ENCODE measurements around the gene FMN1.

The FMN1 gene

DNA sequence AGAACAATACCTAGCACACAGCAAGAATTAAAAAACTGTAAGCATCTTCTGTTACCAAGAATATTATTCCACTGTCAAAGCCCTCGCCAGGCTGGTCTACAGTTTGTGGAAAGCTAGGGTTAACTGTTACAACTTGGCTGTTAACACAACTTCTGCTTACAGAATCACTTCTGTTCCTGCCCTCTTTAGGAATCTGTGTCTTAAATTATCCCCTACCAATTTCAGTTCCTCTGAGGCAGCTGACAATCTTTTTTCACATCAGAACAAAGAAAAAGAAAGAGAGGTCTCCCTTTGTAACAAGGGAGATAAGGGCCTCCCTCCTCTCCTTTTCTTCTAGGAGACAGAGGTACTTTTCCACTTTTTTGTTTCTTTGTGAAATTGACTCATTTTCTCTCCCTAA lies 188.9 kb downstream of the FMN1 start:
- no peak for DNase-seq

DNA sequence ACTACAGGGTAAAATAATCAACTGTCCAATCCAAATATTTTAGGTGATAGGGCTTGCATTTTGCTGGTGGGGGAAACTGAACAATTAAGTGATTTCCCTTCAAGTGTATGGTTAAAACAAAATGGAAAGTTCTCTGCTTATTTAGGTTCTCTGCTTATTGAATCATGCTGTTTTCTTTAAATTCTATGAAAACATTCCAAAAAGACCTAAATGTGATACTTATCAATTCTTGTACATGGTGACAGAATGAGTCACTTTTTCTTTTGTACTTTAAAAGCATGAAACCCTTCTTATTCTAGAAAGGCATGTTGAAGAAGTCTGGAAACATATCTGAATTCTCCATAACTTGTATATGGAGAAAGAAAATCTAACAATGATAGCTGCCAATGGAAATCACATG lies 192.6 kb downstream of the FMN1 start:
- no peak for DNase-seq

DNA sequence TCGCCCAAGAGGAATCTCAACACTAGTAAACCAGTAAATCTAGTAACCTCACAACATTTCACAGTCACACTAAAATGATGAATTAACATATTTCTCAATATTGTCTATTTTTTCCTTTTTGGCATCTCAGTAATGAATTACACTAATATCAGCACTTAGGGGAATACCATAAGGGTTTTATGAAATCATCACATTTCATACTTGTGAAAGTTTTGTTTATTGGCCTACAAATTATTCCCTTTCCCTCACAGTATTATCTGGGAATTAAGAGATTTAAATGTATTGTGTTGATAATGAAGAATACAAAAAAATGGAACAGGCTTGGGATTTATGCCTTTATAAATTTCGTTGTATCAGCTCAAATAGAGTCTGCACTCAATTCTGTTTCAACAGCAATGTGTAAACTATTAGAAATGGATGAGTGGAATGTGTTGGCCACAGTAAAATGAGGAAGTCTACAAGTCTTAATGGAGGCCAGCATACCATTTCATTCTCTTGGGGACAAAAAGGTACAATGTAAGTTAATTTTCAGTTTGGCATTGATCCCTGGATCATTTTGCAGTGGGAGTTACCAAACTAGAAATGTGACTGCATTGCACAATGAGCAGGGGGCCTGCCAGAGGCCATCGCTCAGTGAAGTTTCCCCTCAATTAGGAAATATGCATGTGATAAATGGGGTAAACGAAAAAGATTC lies 195.4 kb downstream of the FMN1 start:
- no peak for DNase-seq

DNA sequence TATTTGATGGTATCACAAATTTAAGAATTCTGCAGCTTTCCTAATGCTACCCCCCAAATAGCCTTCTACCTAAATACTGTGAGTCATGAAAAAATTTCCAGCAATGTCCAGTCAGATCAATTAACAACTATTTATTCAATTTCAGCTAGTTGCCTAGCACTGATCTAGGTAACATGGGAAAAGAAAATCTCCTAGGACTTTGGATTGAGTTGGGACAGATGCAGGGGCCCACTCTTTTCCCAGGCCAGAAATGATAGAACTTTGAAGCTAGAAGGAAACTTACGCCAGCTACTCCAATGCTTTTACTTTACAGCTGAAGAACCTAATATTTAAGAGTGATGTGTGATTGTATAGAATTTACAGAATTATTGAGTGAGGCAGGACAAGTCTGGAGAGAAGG lies 196.3 kb downstream of the FMN1 start:
- no peak for DNase-seq

DNA sequence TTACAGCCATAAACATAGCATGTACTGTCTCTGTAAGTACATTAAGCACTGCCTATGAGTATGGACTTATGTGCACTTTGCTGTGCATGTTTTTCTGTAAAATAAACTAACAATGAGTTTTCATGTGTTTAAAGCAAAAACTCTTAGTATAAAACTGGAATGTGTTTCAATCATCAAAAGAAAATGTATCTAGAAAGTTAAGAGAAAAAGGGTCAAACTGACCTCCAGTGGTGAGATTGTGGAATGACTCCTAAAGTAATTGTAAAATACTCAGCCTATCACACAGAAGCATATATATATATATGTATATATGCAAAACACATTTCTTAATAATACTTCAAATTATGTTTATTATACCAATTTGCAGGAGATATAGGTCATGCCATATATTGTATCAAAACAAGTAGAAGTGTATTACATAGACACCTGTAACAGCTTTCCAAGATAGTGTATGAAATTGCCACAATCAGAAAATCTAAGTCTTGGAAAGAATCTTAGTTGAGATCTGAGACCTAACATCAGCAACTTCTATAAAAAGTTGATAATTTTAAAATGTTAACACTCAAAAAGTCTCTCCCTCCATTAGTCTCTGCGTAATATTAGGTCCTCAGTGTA lies 199.6 kb downstream of the FMN1 start:
- DNase-seq: no peak

DNA sequence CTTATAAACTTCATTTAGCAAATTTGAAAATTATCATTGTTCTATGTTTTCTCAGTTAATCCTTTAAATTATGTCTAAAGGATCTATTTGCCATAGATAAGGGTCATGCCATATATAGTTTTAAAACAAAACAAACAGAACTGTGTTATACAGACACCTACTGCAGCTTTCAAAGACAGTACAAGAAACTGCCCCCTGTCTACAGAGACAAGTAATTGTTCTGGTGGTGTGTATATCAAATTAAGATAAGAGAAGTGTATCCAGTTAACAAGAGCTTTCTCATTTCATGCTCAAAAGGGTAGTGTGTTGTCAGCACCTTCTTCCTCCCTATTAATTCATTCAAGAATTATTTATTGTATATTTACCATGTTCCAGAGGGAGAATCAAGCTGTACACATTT lies 201.2 kb downstream of the FMN1 start:
- no peak for DNase-seq

DNA sequence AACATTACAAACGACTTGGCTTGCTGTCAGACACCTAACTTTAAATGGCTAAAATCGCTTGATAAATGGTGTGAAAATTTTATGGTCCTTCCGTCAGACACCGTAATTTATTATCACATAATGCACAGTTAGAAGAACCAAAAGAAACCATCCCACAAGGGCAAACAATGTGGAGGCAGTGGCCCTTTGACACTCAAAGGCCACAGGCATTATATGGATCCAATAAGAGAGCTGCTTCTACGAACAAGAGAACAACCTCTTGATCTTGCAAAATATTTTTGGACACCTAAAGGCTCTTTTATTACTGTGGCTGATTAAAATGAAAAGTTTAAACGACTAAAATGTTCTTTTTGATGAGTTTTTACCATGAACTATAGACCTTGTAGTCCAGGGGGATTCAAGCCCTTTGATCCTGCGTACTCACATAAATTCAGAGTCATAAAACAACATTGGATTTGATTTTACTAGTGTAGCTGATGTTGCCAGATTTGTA lies 202.8 kb downstream of the FMN1 start:
- DNase-seq: no peak

DNA sequence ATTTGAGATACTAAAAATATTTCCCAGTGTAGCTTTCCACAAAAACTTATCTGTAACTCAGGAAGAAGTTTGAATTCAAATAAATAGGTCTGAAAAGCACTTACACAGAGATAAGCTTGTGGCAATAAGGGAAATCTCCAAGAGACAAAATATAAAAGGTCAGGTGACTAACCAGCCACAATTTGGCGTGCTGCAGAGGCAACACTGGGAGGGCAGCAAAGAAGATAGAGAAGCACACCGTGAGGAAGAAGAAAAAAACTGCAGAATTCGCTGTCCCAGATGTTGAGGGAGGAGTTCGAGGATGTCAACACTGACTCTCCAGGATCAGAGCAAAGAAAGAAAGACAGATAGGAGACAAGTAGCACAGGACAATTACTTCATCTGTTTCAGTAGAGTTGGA lies 204.4 kb downstream of the FMN1 start:
- no peak for DNase-seq

DNA sequence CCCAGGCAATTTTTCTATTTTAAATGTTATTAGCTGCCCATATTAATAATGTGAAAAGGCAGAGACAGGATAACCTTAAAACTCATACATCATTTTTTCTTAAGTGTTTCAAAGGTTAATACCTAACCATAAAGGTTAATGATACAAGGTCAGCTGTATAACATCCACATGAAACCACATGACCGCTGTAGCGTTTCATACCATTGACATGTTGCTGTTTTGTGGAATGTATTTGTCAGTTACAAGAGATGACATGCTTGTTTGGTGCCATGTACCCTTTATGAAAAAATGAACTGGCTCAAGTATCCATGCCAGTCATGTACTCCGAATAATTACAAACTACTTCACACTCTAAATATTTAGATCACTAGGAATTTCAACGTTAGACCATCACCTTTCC lies 207.4 kb downstream of the FMN1 start:
- no peak for DNase-seq

DNA sequence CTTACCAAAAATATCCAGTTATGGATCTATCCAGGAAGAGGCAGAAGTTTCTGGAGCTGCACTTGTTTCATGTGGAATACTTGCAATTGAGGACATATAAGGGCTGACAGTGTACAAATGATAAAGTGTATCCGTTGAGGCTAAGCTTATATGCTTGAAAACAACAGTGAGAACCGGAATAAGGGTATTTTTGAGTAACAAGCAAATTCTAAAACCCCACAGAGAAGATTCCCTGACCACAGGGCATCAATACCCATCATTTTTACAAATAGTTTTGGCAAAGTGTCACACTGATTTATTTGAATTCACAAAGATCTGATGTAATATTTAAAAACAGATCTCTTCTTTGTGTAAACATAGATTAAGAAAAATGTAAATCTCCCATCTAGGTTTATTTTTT lies 208.4 kb downstream of the FMN1 start:
- no peak for DNase-seq

DNA sequence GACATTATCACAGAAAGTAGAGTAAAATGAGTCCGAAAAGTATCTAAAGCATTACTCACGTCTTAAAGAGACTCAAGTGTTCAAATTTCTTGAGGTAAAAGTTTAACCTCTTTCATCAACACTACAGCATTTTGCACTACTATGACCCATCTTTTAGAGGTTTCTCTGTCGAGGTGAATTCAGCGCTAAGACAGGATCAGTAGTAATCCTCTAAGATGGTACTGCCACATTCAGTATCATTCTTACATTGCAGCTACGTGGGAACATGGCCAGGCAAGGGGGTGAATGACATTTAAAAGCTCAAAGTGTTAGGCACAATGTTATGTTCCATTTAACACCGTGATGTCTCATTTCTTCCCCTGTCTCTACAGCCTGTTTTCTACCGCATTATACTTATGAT lies 210.8 kb downstream of the FMN1 start:
- DNase-seq: no peak

DNA sequence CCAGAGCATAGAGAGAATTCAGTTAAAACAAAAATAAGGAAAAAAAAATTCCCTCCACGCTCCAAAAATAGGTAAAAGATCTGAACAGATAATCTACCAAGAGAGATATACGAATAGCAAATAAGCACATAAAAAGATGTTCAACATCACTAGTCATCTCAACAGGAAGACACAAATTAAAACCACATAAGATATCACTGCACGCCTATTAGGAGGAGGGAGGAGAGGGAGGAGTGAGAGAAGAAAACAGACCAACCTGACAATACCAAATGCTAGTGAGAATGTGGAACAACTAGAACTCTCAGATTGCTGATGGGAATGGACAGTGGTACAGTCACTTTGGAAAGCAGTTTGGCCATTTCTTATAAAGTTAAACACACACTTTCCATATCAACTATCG lies 212.5 kb downstream of the FMN1 start:
- DNase-seq: no peak

DNA sequence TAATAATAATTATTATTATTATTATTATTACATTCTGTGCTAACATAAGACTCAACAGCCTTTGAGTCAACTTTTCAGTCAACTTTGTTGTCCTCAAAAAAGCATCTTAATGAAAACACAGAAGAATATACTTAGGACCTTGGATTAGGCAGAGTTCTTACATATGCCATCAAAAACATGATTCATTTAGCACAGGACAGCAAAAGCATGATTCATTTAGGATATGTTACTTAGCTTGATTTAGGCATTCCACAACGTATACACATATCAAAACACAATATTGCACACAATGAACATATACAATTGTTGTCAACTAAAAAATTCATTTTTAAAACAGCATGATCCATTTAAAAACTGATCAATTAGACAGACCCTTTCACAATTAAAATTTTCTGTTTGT lies 213.0 kb downstream of the FMN1 start:
- no peak for DNase-seq

DNA sequence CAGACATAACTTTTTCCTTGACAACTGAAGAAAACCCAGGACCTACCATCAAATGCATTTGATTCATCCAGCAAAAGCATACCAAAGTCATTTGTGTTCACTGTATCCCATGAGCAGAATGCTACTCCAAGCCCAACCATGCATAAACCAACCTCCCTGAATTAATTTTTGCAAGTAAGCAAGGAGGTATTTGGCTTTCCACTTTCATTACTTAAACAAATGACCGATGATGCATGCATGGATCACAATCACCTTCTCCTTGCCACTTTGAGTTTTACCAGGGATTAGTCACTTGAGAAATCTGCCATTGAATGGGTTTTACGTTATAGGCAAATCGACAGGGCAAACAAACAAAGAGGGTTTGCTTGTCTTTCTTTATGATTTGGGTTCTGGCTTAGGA lies 214.8 kb downstream of the FMN1 start:
- no peak for DNase-seq

DNA sequence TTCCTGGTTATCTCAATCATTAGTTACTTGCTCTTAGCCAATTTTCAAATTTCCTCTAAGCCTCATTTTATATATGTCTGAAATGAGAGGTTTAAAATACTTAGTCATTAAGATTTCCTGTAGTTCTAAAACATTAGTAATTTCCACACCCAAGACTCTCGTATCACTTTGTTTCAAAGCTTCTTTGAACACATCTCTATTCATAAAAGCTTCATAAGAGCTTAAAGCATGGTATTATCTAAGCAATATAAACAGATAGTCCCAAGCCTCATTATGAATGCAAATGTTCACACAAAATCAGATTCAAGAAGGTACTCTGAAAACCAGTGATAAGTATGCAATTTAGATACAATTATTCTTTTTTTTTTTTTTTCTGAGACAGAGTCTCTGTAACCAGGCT lies 217.0 kb downstream of the FMN1 start:
- no peak for DNase-seq

DNA sequence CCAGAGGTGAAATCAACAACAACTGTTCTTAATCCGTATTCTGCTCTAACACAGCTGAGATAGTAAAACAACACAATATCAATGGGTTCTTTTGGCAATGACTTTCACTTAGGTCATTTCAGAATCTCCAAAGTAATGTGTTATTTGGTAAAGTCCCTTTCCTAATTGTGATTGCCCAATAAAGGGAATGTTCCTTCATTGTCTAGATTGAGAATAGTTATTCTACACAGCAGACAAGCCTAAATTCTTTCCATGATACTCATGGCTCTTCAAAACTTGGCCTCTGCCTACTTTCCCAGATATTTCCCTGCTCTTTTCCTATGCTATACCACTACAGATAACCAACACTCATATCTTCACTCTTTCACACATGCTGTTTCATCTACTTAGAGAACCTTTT lies 219.8 kb downstream of the FMN1 start:
- no peak for DNase-seq

DNA sequence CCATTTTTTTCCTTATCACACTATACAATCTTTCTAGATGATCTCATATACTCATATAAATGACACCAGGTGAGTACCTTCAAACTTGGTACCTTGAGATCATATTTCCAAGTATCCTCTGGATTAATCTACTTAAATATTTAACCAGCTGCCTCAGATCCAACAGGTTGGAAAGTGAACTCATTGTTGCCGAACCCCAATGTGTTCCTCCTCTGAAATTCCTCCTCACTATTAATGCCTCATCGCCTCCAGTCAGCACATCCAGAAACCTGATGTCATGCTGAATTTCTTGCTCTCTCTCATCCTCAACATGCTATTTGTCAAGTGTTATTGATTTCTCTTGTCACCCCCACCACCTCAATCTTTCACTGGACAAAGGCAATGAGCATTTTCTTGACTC lies 221.8 kb downstream of the FMN1 start:
- no peak for DNase-seq

DNA sequence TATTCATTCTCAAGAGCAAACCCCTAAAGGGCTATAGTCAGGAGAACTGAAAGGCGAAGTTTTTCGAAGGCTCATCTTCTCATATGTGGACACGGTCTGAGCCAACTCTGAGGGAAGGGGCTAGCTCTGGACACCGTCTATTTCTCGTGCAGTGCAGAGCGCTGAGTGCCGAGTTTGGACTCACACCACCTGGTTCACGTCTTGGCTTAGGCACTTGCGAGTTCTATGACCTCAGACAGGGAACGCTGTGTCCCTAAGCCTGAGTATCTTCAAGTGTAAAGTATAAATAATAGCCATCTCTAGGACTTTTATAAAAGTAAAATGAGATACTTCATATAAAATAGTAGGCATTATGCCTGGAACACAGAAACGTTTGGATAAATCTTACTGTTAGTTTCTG lies 223.7 kb downstream of the FMN1 start:
- DNase-seq: no peak

DNA sequence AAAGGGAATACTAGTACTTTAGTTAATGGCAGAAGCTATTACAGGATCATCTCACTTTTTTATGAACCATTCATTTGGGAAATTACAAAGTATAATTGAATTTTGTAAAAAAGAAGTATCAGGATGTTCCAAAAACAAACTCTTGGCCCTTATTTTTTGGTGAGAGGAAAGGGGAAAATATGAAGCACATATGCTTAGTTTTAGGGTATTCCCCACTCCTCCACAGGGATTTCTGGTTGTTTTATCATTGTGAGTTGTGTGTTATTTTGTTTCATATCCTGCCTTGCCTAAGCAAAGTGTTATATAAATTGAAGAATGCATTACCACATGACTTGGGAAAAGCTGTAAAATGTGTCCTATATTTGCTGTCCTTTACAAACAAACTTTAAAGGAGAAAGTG lies 227.0 kb downstream of the FMN1 start:
- DNase-seq: no peak

DNA sequence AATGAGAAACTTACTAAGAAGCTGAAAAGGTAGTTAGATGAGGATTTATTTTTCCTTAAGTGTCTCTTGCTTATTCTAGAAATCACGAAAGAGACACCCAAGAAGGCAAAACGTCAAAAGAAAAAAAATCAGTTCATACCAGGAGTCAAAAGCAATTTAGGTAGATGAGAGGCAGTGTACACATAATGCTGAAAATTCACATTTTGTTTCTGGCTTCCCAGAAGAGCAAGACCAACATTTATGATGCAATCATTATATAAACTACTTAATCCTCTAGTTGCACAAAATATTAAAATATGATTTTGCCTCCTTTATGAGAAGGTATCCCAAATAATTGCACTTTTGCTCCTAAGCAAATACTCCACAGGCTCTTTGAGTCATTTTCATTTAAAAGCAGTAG lies 228.0 kb downstream of the FMN1 start:
- no peak for DNase-seq

DNA sequence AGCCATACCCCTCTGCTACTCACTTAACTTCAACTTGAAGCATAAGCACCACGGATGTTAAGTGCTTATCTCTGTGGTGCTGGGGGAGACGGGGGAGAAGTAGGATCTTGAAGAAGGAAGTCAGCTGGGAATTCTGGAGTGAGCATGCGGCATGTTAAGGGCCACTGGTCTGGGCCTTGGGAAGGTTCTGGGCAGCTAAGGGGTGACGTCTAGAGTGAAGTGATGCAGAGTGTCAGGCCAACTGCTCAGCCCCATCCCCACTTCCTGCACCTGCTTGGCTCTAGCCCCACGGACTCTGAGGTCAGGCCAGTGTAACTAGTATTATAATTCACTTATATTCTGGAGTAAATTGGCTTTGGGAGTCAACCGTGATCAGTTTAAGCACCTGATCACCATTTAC lies 228.6 kb downstream of the FMN1 start:
- no peak for DNase-seq

DNA sequence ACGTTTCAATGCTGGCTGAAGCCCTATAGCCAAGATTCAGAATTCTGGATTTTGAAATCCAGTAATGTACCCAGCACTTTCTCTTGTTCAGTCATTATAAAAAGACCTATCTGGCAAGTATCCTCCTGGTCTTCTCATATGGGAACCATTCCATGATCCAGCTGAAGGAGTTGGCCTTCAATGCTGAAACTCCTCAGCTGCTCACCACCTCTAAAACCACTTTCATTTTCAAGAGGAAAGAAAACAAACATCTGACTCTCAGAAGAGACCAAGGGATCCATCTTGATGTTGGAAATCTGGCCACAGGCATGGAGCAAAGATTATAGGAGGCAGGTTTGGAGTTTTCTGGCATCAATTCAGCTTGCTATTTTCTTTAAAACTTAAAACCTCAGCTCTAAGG lies 235.4 kb downstream of the FMN1 start:
- no peak for DNase-seq

DNA sequence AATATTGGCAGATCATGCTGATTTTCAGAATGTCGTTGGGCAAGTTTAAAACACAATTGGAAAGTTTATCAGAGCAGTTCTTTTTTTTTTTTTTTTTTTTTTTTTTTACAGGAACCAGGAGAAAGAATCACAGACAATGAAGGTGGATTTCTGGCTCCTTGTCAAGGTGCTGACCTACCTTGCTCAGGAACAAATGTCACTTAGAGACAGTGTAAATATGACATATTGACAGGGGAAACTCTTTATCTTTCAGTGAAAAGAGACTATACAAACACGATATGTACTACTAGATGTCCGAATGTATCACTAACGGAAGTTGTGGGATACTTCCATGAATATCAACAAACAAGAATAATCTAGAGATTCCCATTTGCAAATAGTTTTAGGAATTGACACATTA lies 237.3 kb downstream of the FMN1 start:
- DNase-seq: no peak

DNA sequence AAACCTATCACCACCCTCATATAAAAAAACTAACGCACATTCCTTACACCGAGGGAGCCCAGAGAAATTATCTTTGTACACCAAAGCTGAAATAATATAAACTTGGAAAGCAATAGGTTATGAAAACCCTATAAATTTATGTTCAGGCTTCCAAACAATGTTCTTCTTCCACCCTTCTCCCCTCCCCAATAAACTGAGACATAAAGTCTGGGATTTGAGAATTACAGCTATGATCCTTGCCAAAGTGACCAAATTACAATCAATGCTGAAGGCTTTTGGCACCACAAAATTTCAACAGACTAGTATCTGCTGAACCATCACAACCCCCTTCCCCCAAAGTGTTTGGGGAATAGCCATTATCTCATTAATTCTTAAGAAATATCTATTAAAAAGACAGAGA lies 237.8 kb downstream of the FMN1 start:
- no peak for DNase-seq

DNA sequence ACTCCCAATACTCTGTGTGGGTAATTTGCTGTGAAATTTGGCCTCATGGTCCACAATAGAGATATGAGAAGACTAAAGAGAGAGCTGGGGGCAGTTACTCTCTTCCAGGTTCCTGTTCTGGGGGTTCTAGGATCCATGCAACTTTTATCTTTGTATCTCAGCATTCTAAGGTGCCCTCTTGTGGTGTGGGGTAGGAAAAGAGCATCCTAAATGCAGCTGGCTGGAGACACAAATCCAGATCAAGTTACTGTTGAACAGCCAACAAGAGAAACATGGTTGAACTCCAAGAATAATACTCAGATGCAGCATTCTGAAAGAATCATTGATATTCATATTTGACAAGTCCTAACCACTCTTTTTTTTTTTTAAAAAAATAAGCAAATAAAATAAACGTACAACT lies 238.5 kb downstream of the FMN1 start:
- no peak for DNase-seq
